Duodenal mucosa (tissue), 2 donors: ENCODE measurements around the gene FNDC8.
"Not testable (repeated sequence)": the region's sequence is repeated elsewhere in the genome, so short reads cannot be mapped to it uniquely, and the experiment has no call there.

Experiments
- H3K27ac ChIP-seq: one replicate; pipeline ENCODE4 v1.7.0; 2013; ENCODE audit warnings: low read depth, low read length
- H3K27me3 ChIP-seq, 2 donors: one replicate each; pipeline ENCODE4 v1.7.0; 2013; ENCODE audit warnings: low read length in 2 of 2, control low read depth in 1 of 2; ENCODE audit not compliant: insufficient read depth in 2 of 2, control insufficient read depth in 1 of 2
- H3K36me3 ChIP-seq, 2 donors: one replicate each; pipeline ENCODE4 v1.7.0; 2013; ENCODE audit warnings: low read length in 2 of 2, control low read depth in 1 of 2; ENCODE audit not compliant: insufficient read depth in 2 of 2, control insufficient read depth in 1 of 2
- H3K4me1 ChIP-seq, 2 donors: one replicate each; pipeline ENCODE4 v1.7.0; 2013; ENCODE audit warnings: low read length in 2 of 2, control low read depth in 1 of 2; ENCODE audit not compliant: insufficient read depth in 2 of 2, control insufficient read depth in 1 of 2
- H3K4me3 ChIP-seq, 2 donors: one replicate each; pipeline ENCODE4 v1.7.0; 2013; ENCODE audit warnings: low read length in 2 of 2, low read depth in 1 of 2
- H3K9ac ChIP-seq, 2 donors: one replicate each; pipeline ENCODE4 v1.7.0; 2013; ENCODE audit warnings: low read length in 2 of 2, low read depth in 1 of 2
- H3K9me3 ChIP-seq, 2 donors: one replicate each; pipeline ENCODE4 v1.7.0; 2013; ENCODE audit warnings: low read length in 2 of 2, control low read depth in 1 of 2; ENCODE audit not compliant: control insufficient read depth in 1 of 2

Gene FNDC8

GRCh38 chr17:35141681-35142466 is 20.5 kb downstream of the FNDC8 start, which contains the start of gene NLE1:
TSS of gene NLE1 (minus strand) at chr17:35142303. CDS start at chr17:35142275, 28 bp downstream.
- H3K4me3 ChIP-seq, result peak within 1 kb of the TSS; percentile 97 to 99
- peaks cover 0 to 11% of the 10 kb centered on the region in 2 donors for H3K4me1 ChIP-seq
- peaks cover 9 to 24% of the 10 kb centered on the region in 2 donors for H3K36me3 ChIP-seq
- H3K27me3 ChIP-seq, result no peaks in the 10 kb centered on the region
- no peak within 1 kb of the TSS for H3K27ac ChIP-seq
- H3K9ac ChIP-seq, result peak within 1 kb of the TSS; percentile 66 to 77
- H3K9me3 ChIP-seq, result no peaks in the 10 kb centered on the region

DNA sequence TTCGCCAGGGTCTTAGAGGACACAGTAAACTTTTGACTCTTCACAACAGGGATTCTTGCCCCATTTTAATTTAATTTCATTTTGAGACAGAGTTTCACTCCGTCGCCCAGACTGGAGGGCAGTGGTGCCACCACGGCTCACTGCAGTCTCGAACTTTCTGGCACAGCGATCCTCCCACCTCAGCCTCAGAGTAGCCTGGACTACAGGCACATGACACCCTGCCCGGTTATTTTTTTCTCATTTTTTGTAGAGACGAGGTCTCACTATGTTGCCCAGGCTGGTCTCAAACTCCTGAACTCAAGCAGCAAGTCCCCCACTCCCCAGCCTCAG is 21.0 kb downstream of the FNDC8 start:
- H3K27ac ChIP-seq, result no peak overlapping the region
- peak overlapping the region; percentile 97 to 99 for H3K4me3 ChIP-seq

GRCh38 chr17:35144840-35145239 is 23.4 kb downstream of the FNDC8 start:
- Histone ChIP-seq H3K4me1 (peaks cover 0 to 11% of the 10 kb centered on the region in 2 donors), H3K27ac (no peak overlapping the region), H3K9ac (no peak overlapping the region), H3K4me3 (no peak overlapping the region), H3K36me3 (peaks cover 0 to under 1% of the 10 kb centered on the region in 2 donors), H3K9me3 (no peaks in the 10 kb centered on the region), H3K27me3 (no peaks in the 10 kb centered on the region)

More for the DNA sequence above, 21.0 kb downstream of the FNDC8 start:
- Histone ChIP-seq H3K4me1 (peaks cover 0 to 11% of the 10 kb centered on the region in 2 donors), H3K9ac (no peak overlapping the region), H3K27me3 (no peaks in the 10 kb centered on the region), H3K36me3 (peaks cover 3 to 19% of the 10 kb centered on the region in 2 donors), H3K9me3 (no peaks in the 10 kb centered on the region)

GRCh38 chr17:35146214-35146833 is 24.9 kb downstream of the FNDC8 start:
- Histone ChIP-seq H3K27ac (no peak overlapping the region), H3K9ac (no peak overlapping the region), H3K9me3 (no peaks in the 10 kb centered on the region), H3K36me3 (no peaks in the 10 kb centered on the region), H3K27me3 (no peaks in the 10 kb centered on the region), H3K4me3 (no peak overlapping the region), H3K4me1 (peaks cover 0 to 6% of the 10 kb centered on the region in 2 donors)

DNA sequence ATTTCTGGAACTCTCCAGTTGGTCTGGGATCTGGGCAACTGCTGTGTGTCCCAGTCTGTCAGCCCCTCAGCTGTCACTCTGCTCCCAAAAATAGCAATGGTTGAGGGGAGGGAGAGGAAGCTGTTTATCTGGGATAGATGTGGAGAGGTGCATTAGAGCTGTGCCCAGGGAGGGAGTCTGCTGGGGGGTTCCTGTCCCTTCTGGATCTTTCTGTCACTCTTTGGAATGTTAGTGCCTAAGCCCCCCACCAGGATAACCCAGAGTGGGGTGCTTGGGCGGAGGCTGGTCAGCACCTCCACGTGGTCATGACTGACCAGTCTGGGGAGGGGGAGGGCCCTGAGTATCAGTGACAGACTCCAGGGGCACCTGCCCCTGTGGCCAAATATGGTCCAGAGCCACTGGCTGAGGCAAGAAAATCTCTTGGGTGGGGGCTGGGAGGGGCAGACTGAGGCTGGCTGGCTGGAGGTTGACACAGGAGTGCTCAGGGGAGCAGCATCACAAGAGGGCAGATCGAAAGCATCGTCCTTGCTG is 26.0 kb downstream of the FNDC8 start, which contains the start of gene UNC45B:
Gene UNC45B (plus strand): TSS at position 443 of the 531 bp plus-strand sequence. CDS start 447 bp downstream, outside the sequence.
- H3K27me3 ChIP-seq, result no peaks in the 10 kb centered on the region
- no peak within 1 kb of the TSS for H3K9ac ChIP-seq
- no peaks in the 10 kb centered on the region for H3K9me3 ChIP-seq
- no peak within 1 kb of the TSS for H3K4me3 ChIP-seq
- H3K27ac ChIP-seq, result no peak within 1 kb of the TSS
- H3K4me1 ChIP-seq, result no peaks in the 10 kb centered on the region
- no peaks in the 10 kb centered on the region for H3K36me3 ChIP-seq

DNA sequence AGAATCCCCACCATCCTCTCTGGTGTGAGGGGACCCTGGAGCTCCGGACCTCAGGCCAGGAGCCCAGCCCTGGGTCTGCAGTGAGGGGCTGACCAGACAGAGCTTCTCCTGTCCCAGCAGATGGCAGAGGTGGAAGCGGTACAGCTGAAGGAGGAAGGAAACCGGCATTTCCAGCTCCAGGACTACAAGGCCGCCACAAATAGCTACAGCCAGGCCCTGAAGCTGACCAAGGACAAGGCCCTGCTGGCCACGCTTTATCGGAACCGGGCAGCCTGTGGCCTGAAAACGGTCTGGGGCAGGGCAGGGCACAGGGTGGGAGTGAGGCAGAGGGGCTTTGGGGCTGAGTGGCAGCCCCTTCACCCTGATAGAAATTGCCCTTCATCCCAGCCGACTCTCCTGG is 26.7 kb downstream of the FNDC8 start:
- Histone ChIP-seq H3K9ac (no peak overlapping the region), H3K27ac (no peak overlapping the region)

DNA sequence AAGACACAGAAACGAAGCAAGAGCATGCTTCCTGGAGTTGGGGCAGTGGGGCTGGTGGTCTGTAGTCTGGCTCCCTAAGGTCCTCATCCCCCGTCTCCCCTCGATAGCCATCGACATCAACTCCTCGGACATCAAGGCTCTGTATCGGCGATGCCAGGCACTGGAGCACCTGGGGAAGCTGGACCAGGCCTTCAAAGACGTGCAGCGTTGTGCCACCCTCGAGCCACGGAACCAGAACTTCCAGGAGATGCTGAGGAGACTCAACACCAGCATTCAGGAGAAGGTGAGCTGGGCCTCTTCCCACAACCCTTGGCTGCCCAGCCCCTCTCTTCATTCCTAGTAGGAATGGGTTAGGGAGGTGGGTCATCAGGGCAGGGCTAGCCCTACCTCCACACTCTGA is 28.5 kb downstream of the FNDC8 start:
- H3K9me3 ChIP-seq, result no peaks in the 10 kb centered on the region
- no peaks in the 10 kb centered on the region for H3K36me3 ChIP-seq
- H3K4me1 ChIP-seq, result no peaks in the 10 kb centered on the region
- H3K27ac ChIP-seq, result no peak overlapping the region
- H3K4me3 ChIP-seq, result no peak overlapping the region
- H3K9ac ChIP-seq, result no peak overlapping the region
- H3K27me3 ChIP-seq, result no peaks in the 10 kb centered on the region

More for the DNA sequence above, 26.7 kb downstream of the FNDC8 start:
- H3K9me3 ChIP-seq, result no peaks in the 10 kb centered on the region
- no peaks in the 10 kb centered on the region for H3K27me3 ChIP-seq
- H3K4me3 ChIP-seq, result no peak overlapping the region
- H3K4me1 ChIP-seq, result no peaks in the 10 kb centered on the region
- no peaks in the 10 kb centered on the region for H3K36me3 ChIP-seq

DNA sequence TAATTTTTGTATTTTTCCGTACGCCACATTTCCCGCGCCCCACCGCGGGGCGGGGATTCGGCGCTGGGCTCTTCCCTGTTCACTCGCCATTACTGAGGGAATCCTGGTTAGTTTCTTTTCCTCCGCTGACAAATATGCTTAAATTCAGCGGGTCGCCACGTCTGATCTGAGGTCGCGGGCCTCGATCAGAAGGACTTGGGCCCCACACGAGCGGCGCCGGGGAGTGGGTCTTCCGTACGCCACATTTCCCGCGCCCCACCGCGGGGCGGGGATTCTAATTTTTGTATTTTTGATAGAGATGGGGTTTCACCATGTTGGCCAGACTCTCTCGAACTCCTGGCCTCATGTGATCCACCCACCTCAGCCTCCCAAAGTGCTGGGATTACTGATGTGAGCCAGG is 29.7 kb downstream of the FNDC8 start:
- H3K9me3 ChIP-seq, H3K4me3 ChIP-seq, H3K36me3 ChIP-seq, H3K27ac ChIP-seq, H3K4me1 ChIP-seq, H3K9ac ChIP-seq, H3K27me3 ChIP-seq: not testable (repeated sequence)

DNA sequence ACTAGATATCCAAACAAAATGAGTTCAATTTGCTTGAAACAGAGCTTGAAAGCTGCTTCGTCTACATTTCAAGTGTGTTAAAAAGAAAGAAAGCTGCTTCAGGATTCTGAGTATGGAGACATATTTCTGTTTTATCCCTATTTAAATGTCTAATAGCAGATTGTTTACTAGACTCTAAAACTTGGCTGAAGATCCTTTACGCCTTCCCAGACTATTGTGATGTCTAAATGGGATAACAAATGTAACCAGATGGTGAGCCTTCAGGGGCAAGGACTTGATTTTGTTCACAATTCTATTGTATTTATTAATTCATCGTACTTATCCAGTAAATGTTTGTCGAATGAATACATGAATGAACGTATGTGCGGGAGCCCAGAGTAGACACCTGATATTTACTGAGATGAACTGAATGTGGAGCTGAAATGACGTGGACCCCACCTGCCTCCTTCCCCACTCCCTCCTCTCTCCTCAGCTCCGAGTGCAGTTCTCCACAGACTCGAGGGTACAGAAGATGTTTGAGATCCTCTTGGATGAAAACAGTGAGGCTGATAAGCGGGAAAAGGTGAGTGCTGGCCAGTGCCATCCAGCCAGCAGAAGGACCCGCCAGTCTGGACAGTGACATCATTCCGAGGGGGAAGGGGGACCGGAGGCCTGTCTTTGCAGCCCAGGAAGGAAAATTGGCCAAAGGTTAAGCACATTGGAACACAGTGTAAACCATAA is 31.2 kb downstream of the FNDC8 start:
- Histone ChIP-seq H3K9ac (no peak overlapping the region), H3K27me3 (no peaks in the 10 kb centered on the region), H3K4me1 (no peaks in the 10 kb centered on the region), H3K36me3 (no peaks in the 10 kb centered on the region), H3K4me3 (no peak overlapping the region), H3K9me3 (no peaks in the 10 kb centered on the region), H3K27ac (no peak overlapping the region)
